HG03159 (cell line): ENCODE measurements around the gene USP15.

Experiments
- ATAC-seq: cut with Tn5 transposase; IDR thresholded peaks from one replicate; pipeline ENCODE4 v1.9.1; 2021; ENCODE audit warnings: mild to moderate bottlenecking, moderate library complexity; ENCODE audit not compliant: unreplicated experiment

USP15 gene

GRCh38 chr12:62279058-62279457, 18.9 kb downstream of the USP15 start:
- no peak for ATAC-seq

GRCh38 chr12:62279961-62280360, 19.8 kb downstream of the USP15 start:
- no peak for ATAC-seq

- ATAC-seq, result no peak
Measured at GRCh38 chr12:62282057-62282774, 22.0 kb downstream of the USP15 start.

GRCh38 chr12:62284749-62285148, 24.5 kb downstream of the USP15 start:
- no peak for ATAC-seq

- ATAC-seq, result no peak
Measured at GRCh38 chr12:62285284-62285683, 25.1 kb downstream of the USP15 start.

- no peak for ATAC-seq
Measured at GRCh38 chr12:62288328-62288727, 28.1 kb downstream of the USP15 start.

- no peak for ATAC-seq
Measured at GRCh38 chr12:62290846-62291245, 30.6 kb downstream of the USP15 start.

GRCh38 chr12:62291864-62292760, 31.9 kb downstream of the USP15 start:
- no peak for ATAC-seq

- no peak for ATAC-seq
Measured at GRCh38 chr12:62292761-62293344, 32.6 kb downstream of the USP15 start.

- ATAC-seq, result no peak
Measured at GRCh38 chr12:62294378-62294777, 34.2 kb downstream of the USP15 start.

GRCh38 chr12:62296001-62296400, 35.8 kb downstream of the USP15 start:
- no peak for ATAC-seq

GRCh38 chr12:62297321-62297720, 37.1 kb downstream of the USP15 start:
- ATAC-seq, result no peak

GRCh38 chr12:62299617-62300016, 39.4 kb downstream of the USP15 start:
- no peak for ATAC-seq

- peak; percentile 60 for ATAC-seq
Measured at GRCh38 chr12:62301080-62301798, 41.0 kb downstream of the USP15 start.

- ATAC-seq, result no peak
Measured at GRCh38 chr12:62301799-62302133, 41.6 kb downstream of the USP15 start.

GRCh38 chr12:62304560-62304959, 44.4 kb downstream of the USP15 start:
- ATAC-seq, result no peak

GRCh38 chr12:62305778-62306177, 45.6 kb downstream of the USP15 start:
- ATAC-seq, result no peak

- no peak for ATAC-seq
Measured at GRCh38 chr12:62306569-62307530, 46.6 kb downstream of the USP15 start.

- no peak for ATAC-seq
Measured at GRCh38 chr12:62308201-62308600, 48.0 kb downstream of the USP15 start.

- ATAC-seq, result no peak
Measured at GRCh38 chr12:62313727-62314380, 53.6 kb downstream of the USP15 start.
